IMR-90 (cell line): ENCODE data around the gene THAP2. TPM values are rescaled to one million over a fixed set of nuclear protein-coding genes. Genes with fewer than 3 reads are reported as not detected.

Experiments used
- ATAC-seq: fragments of 200-7000 bp; cut with Tn5 transposase; 2 replicates; pipeline ENCODE4 v1.9.1; 2020; ENCODE audit warnings: low read depth, mild to moderate bottlenecking, moderate library complexity
- BruUV-seq: library from RNA; stranded (reverse); fragments of 400-500 nt; replicated peaks from 2 replicates; lab custom pipeline; 2021; lab: Mats Ljungman, UMichigan
- CTCF ChIA-PET: fragments of 300-600 bp; formaldehyde crosslinking; extraction: SDS; loops from one replicate; lab custom pipeline; 2021; ENCODE audit warnings: antibody characterized with exemption; lab: Yijun Ruan, JAX
- POLR2A ChIA-PET: fragments of 300-600 bp; sonication (Branson Sonifier 250); formaldehyde crosslinking; loops from one replicate; lab custom pipeline; 2022; ENCODE audit warnings: antibody characterized with exemption; ENCODE audit not compliant: unreplicated experiment; lab: Charles Lee
- DNase-seq: peaks from one replicate; pipeline ENCODE4 v3.0.0; 2013
- H2AFZ ChIP-seq: replicated peaks from 2 replicates; pipeline ENCODE3; 2013; ENCODE audit warnings: low read length, mild to moderate bottlenecking; ENCODE audit not compliant: poor library complexity
- H2AK5ac ChIP-seq: 2 replicates; pipeline ENCODE4 v1.6.1; 2013; ENCODE audit warnings: low read depth, low read length, inconsistent platforms
- H2AK9ac ChIP-seq: replicated peaks from 2 replicates; pipeline ENCODE3; 2013; ENCODE audit warnings: mild to moderate bottlenecking, low read depth, low read length, moderate library complexity; ENCODE audit not compliant: poor library complexity
- H2BK120ac ChIP-seq: 2 replicates; pipeline ENCODE4 v1.6.1; 2013; ENCODE audit warnings: low read depth, low read length, inconsistent platforms
- H2BK15ac ChIP-seq: 3 replicates; pipeline ENCODE4 v1.6.1; 2013; ENCODE audit warnings: low read depth, low read length, inconsistent platforms
- H2BK20ac ChIP-seq: 2 replicates; pipeline ENCODE4 v1.6.1; 2013; ENCODE audit warnings: low read depth, mild to moderate bottlenecking, inconsistent platforms, low read length, moderate library complexity
- H2BK5ac ChIP-seq: 2 replicates; pipeline ENCODE4 v1.6.1; 2013; ENCODE audit warnings: mild to moderate bottlenecking, low read depth, low read length, inconsistent platforms; ENCODE audit not compliant: poor library complexity, severe bottlenecking
- H3K14ac ChIP-seq: replicated peaks from 2 replicates; pipeline ENCODE4 v1.6.1; 2013; ENCODE audit warnings: low read depth, low read length, inconsistent platforms
- H3K18ac ChIP-seq: 2 replicates; pipeline ENCODE4 v1.6.1; 2013; ENCODE audit warnings: low read depth, low read length, control low read depth
- H3K23ac ChIP-seq: 2 replicates; pipeline ENCODE4 v1.6.1; 2013; ENCODE audit warnings: low read depth, low read length, inconsistent platforms
- H3K27ac ChIP-seq: 2 replicates; pipeline ENCODE4 v1.5.1; 2013; ENCODE audit warnings: mild to moderate bottlenecking, control low read depth, low read length; ENCODE audit not compliant: insufficient read depth
- H3K27me3 ChIP-seq: 2 replicates; pipeline ENCODE4 v1.6.1; 2013; ENCODE audit warnings: low read length; ENCODE audit not compliant: control insufficient read depth, insufficient read depth
- H3K36me3 ChIP-seq: 2 replicates; pipeline ENCODE4 v1.6.1; 2013; ENCODE audit warnings: low read length, mixed read lengths; ENCODE audit not compliant: control insufficient read depth, insufficient read depth
- H3K4ac ChIP-seq: 2 replicates; pipeline ENCODE4 v1.6.1; 2013; ENCODE audit warnings: low read depth, low read length, inconsistent platforms
- H3K4me1 ChIP-seq: 2 replicates; pipeline ENCODE4 v1.6.1; 2013; ENCODE audit warnings: low read length, mixed read lengths; ENCODE audit not compliant: control insufficient read depth, insufficient read depth
- H3K4me2 ChIP-seq: 2 replicates; pipeline ENCODE4 v1.6.1; 2013; ENCODE audit warnings: low read depth, mild to moderate bottlenecking, control low read depth, low read length, moderate library complexity
- H3K4me3 ChIP-seq: 2 replicates; pipeline ENCODE4 v1.5.1; 2013; ENCODE audit warnings: low read depth, mild to moderate bottlenecking, control low read depth, low read length, moderate library complexity; ENCODE audit not compliant: insufficient read depth
- H3K56ac ChIP-seq: 2 replicates; pipeline ENCODE4 v1.6.1; 2013; ENCODE audit warnings: low read length, inconsistent platforms; ENCODE audit not compliant: insufficient read depth; ENCODE audit errors: extremely low read depth
- H3K79me1 ChIP-seq, 2 experiments: 2 replicates each; pipeline ENCODE4 v1.6.1; 2013; ENCODE audit warnings: low read length in 2 of 2, inconsistent platforms in 1 of 2, low read depth in 1 of 2
- H3K9ac ChIP-seq: 2 replicates; pipeline ENCODE4 v1.6.1; 2013; ENCODE audit warnings: low read depth, low read length, control low read depth
- H3K9me1 ChIP-seq: 2 replicates; pipeline ENCODE4 v1.6.1; 2013; ENCODE audit warnings: low read length, inconsistent platforms; ENCODE audit not compliant: insufficient read depth
- H3K9me3 ChIP-seq: 2 replicates; pipeline ENCODE4 v1.6.1; 2013; ENCODE audit warnings: low read length; ENCODE audit not compliant: control insufficient read depth, insufficient read depth
- H4K20me1 ChIP-seq: 2 replicates; pipeline ENCODE4 v1.6.1; 2013; ENCODE audit warnings: low read length, inconsistent platforms; ENCODE audit not compliant: insufficient read depth
- H4K5ac ChIP-seq: 2 replicates; pipeline ENCODE4 v1.6.1; 2013; ENCODE audit warnings: mild to moderate bottlenecking, low read depth, low read length, control low read depth
- H4K8ac ChIP-seq, 2 experiments: 2 replicates each; pipeline ENCODE4 v1.6.1; 2013; ENCODE audit warnings: low read depth in 2 of 2, low read length in 2 of 2, control low read depth in 1 of 2, inconsistent platforms in 1 of 2
- H4K91ac ChIP-seq: 2 replicates; pipeline ENCODE4 v1.6.1; 2013; ENCODE audit warnings: low read depth, low read length, inconsistent platforms; ENCODE audit not compliant: insufficient read depth
- BHLHE40 ChIP-seq: fragments of 150-350 bp; IDR thresholded peaks from 2 replicates; pipeline ENCODE4 v1.6.1; 2016; ENCODE audit warnings: mild to moderate bottlenecking, low read depth, low read length
- CHD1 ChIP-seq: IDR thresholded peaks from 2 replicates; pipeline ENCODE4 v1.6.1; 2012; ENCODE audit warnings: low read depth, low read length, improper control_type of control experiment
- FOS ChIP-seq: fragments of 150-350 bp; IDR thresholded peaks from 2 replicates; pipeline ENCODE4 v1.6.1; 2016; ENCODE audit warnings: low read depth, low read length
- MAFK ChIP-seq: IDR thresholded peaks from 2 replicates; pipeline ENCODE4 v1.6.1; 2012; ENCODE audit warnings: low read depth, low read length, improper control_type of control experiment
- MAZ ChIP-seq: IDR thresholded peaks from 2 replicates; pipeline ENCODE4 v1.6.1; 2012; ENCODE audit warnings: low read depth, mild to moderate bottlenecking, low read length, improper control_type of control experiment, moderate library complexity, borderline replicate concordance
- MXI1 ChIP-seq: IDR thresholded peaks from 2 replicates; pipeline ENCODE4 v1.6.1; 2012; ENCODE audit warnings: low read depth, mild to moderate bottlenecking, low read length, moderate library complexity, borderline replicate concordance
- NFE2L2 ChIP-seq: fragments of 150-350 bp; IDR thresholded peaks from 2 replicates; pipeline ENCODE4 v1.6.1; 2016; ENCODE audit warnings: low read depth, mild to moderate bottlenecking, low read length
- RAD21 ChIP-seq: IDR thresholded peaks from 2 replicates; pipeline ENCODE4 v1.6.1; 2012; ENCODE audit warnings: low read length, improper control_type of control experiment
- RCOR1 ChIP-seq: IDR thresholded peaks from 2 replicates; pipeline ENCODE4 v1.6.1; 2012; ENCODE audit warnings: mild to moderate bottlenecking, low read length, improper control_type of control experiment; ENCODE audit not compliant: insufficient replicate concordance
- RFX5 ChIP-seq: IDR thresholded peaks from 2 replicates; pipeline ENCODE4 v1.8.0; 2012; ENCODE audit warnings: low read depth, mild to moderate bottlenecking, low read length, moderate library complexity
- USF2 ChIP-seq: fragments of 150-350 bp; IDR thresholded peaks from 2 replicates; pipeline ENCODE4 v1.6.1; 2017; ENCODE audit warnings: mild to moderate bottlenecking, antibody characterized with exemption, low read length, low read depth
- WGBS, 2 experiments: methylation state at CpG; one replicate each; pipeline versions ENCODE4 v1.1.5 to v1.1.7; 2013; ENCODE audit warnings: missing lambda C conversion rate in 2 of 2; ENCODE audit not compliant: insufficient read length in 1 of 2; ENCODE audit errors: extremely low coverage in 2 of 2; 5-methylcytosine and 5-hydroxymethylcytosine counted together
- dilution Hi-C: fragments of 300-500 bp; cut with HindIII; formaldehyde crosslinking; loops from one replicate; pipeline ENCODE4 v1.14.3; 2018; ENCODE audit warnings: low sequenced_read_pairs; ENCODE audit not compliant: unreplicated experiment
- in situ Hi-C: fragments of 300-500 bp; cut with MboI; formaldehyde crosslinking; loops from 3 replicates; pipeline ENCODE4 v1.14.3; 2019; ENCODE audit warnings: low sequenced_read_pairs, inconsistent platforms, mixed read lengths
- intact Hi-C: fragments of 100-400 bp; cut with micrococcal nuclease; formaldehyde crosslinking; loops from 2 replicates; pipeline ENCODE4 v1.10.0; 2022
- polyA plus RNA-seq, 3 experiments: library from polyadenylated mRNA; depleted of rRNA; stranded (reverse); fragments of >200 nt; gene quantifications; 2 replicates each; pipeline ENCODE4 v1.2.3, GENCODE V29; 2012; ENCODE audit warnings: low replicate concordance in 1 of 3
- total RNA-seq: library from RNA; depleted of rRNA; stranded (reverse); fragments of >200 nt; gene quantifications from 2 replicates; pipeline ENCODE4 v1.2.3, GENCODE V29; 2012

THAP2 gene
- total and polyA plus RNA-seq, 2 of the 4 experiments (the other 2 are of a cell fraction), result 1.4 to 2.5 TPM

- no peak overlapping the region for H2AFZ ChIP-seq
- H3K4ac ChIP-seq, result no peak overlapping the region
- H2BK20ac ChIP-seq, result no peak overlapping the region
- no peak overlapping the region for H2BK5ac ChIP-seq
- H2BK120ac ChIP-seq, result no peak overlapping the region
- H4K8ac ChIP-seq, result no peak overlapping the region
- H3K4me2 ChIP-seq, result no peak overlapping the region
- no peak overlapping the region for H2BK15ac ChIP-seq
- dilution Hi-C loops, result no loop called here
- no peak overlapping the region for H4K5ac ChIP-seq
- H3K4me3 ChIP-seq, result no peak overlapping the region
- H4K20me1 ChIP-seq, result no peaks in the 10 kb centered on the region
- no peak for TF ChIP-seq RAD21
- no peak for TF ChIP-seq FOS
- TF ChIP-seq RCOR1, result no peak
- no peak for TF ChIP-seq BHLHE40
- no peak for TF ChIP-seq USF2
- no peak for TF ChIP-seq RFX5
- TF ChIP-seq NFE2L2, result no peak
- no peak for TF ChIP-seq MXI1
- no peak for TF ChIP-seq MAZ
- no peak for TF ChIP-seq CHD1
- TF ChIP-seq MAFK, result no peak
- H3K27ac ChIP-seq, result no peak overlapping the region
- no peaks in the 10 kb centered on the region for H3K4me1 ChIP-seq
- H3K27me3 ChIP-seq, result no peaks in the 10 kb centered on the region
- no peak overlapping the region for H4K91ac ChIP-seq
- WGBS, 2 experiments, result no CpG with 5 or more reads among the region's 1 CpG
- no peak overlapping the region for H3K9ac ChIP-seq
- no peaks in the 10 kb centered on the region for H3K36me3 ChIP-seq
- H3K56ac ChIP-seq, result no peak overlapping the region
- intact Hi-C loops, result no loop called here
- H3K23ac ChIP-seq, result no peak overlapping the region
- H2AK5ac ChIP-seq, result no peak overlapping the region
- H3K18ac ChIP-seq, result no peak overlapping the region
- H2AK9ac ChIP-seq, result no peak overlapping the region
- DNase-seq (no peak), ATAC-seq (no peak)
- no peak overlapping the region for H3K14ac ChIP-seq
- 0 out of 4 replicates have a peak, but pooled peaks cover 0 to 3% of the 10 kb centered on the region in 2 experiments for H3K79me1 ChIP-seq
- BruUV-seq, result no TSS peak
- H3K9me3 ChIP-seq, result no peaks in the 10 kb centered on the region
- in situ Hi-C loops, result loop anchor here (25.0 kb wide), 1 partner anchor 590 kb away; the partner anchor contains the start of gene TRHDE
- no peaks in the 10 kb centered on the region for H3K9me1 ChIP-seq
- ChIA-PET CTCF (no interaction called here), POLR2A (interaction anchor here (0.8 kb wide), 1 partner anchor 8 kb away, joined by 3 read pairs; the partner anchor contains the start of gene ZFC3H1)
These were observed 7.7 kb downstream of the THAP2 start for GRCh38 chr12:71671816-71672215.
